ENCODE results near the gene MUL1. TPM values are rescaled to one million over a fixed set of nuclear protein-coding genes. Genes with fewer than 3 reads are reported as not detected.
"Not testable (repeated sequence)": the region's sequence is repeated elsewhere in the genome, so short reads cannot be mapped to it uniquely, and the experiment has no call there.

MUL1 gene
- total and polyA plus RNA-seq, 2 of the 4 experiments (the other 2 are of a cell fraction): 20.7 to 21.1 TPM

- H3K27ac ChIP-seq (ENCODE audit: insufficient read depth, low read length): peak overlapping the region; percentile 10; the same call in 1 of the 2 replicates
- peak overlapping the region in 1 of 2 experiments; percentile 88; a peak in 2 of 4 replicates for H4K8ac ChIP-seq (ENCODE audit: low read depth in 2 of 2, low read length in 2 of 2)
- H3K9me1 ChIP-seq (ENCODE audit: insufficient read depth, low read length): peaks cover 17% of the 10 kb centered on the region
- H3K9me3 ChIP-seq (ENCODE audit: control insufficient read depth, insufficient read depth, low read length); dilution Hi-C loops (cut with HindIII; ENCODE audit: low sequenced_read_pairs, unreplicated experiment); H3K27me3 ChIP-seq (ENCODE audit: control insufficient read depth, insufficient read depth, low read length); POLR2A ChIA-PET (ENCODE audit: unreplicated experiment); H3K4me2 ChIP-seq (ENCODE audit: low read depth, low read length); H3K4me3 ChIP-seq (ENCODE audit: insufficient read depth, low read depth, low read length); DNase-seq; H3K79me1 ChIP-seq (ENCODE audit: low read depth in 1 of 2, low read length in 2 of 2); BruUV-seq (replicated peaks); H4K5ac ChIP-seq (ENCODE audit: low read depth, low read length); H4K20me1 ChIP-seq (ENCODE audit: insufficient read depth, low read length); intact Hi-C loops (cut with micrococcal nuclease); ATAC-seq (ENCODE audit: low read depth); H3K18ac ChIP-seq (ENCODE audit: low read depth, low read length); H2AK9ac ChIP-seq (replicated peaks; ENCODE audit: low read depth, low read length, poor library complexity); H3K9ac ChIP-seq (ENCODE audit: low read depth, low read length); CTCF ChIA-PET: not testable (repeated sequence)
- 100% methylated on average over 1 of the region's 12 CpGs; no CpG with 5 or more reads in 1 of the 2 experiments for WGBS, 2 experiments (ENCODE audit: extremely low coverage in 2 of 2, insufficient read length in 1 of 2)
- H3K4me1 ChIP-seq (ENCODE audit: control insufficient read depth, insufficient read depth, low read length): peaks cover 19% of the 10 kb centered on the region
- H2BK20ac ChIP-seq (ENCODE audit: low read depth, low read length): peak overlapping the region; percentile 92
- H3K4ac ChIP-seq (ENCODE audit: low read depth, low read length): peak overlapping the region; percentile 92
- H3K36me3 ChIP-seq (ENCODE audit: control insufficient read depth, insufficient read depth, low read length): peaks cover 32% of the 10 kb centered on the region
- in situ Hi-C loops (cut with MboI; ENCODE audit: low sequenced_read_pairs): loop anchor here (10.0 kb wide), 1 partner anchor 582 kb away; no protein-coding TSS in a partner anchor
- H3K23ac ChIP-seq (ENCODE audit: low read depth, low read length): peak overlapping the region; percentile 50; the same call in 1 of the 2 replicates
- H4K91ac ChIP-seq (ENCODE audit: insufficient read depth, low read depth, low read length): peak overlapping the region; percentile 54
- H3K56ac ChIP-seq (ENCODE audit: extremely low read depth, insufficient read depth, low read length): 0 out of 2 replicates have a peak overlapping the region, but pooled peaks have one; percentile 10
- H2AFZ ChIP-seq (replicated peaks; ENCODE audit: low read length, poor library complexity): peak overlapping the region; percentile 52
- peak overlapping the region; percentile 81 for H2BK5ac ChIP-seq (ENCODE audit: low read depth, low read length, poor library complexity, severe bottlenecking)
- peak overlapping the region; percentile 19 for H3K14ac ChIP-seq (replicated peaks; ENCODE audit: low read depth, low read length)
- H2AK5ac ChIP-seq (ENCODE audit: low read depth, low read length): peak overlapping the region; percentile 90
- peak overlapping the region; percentile 67 for H2BK15ac ChIP-seq (ENCODE audit: low read depth, low read length)
- H2BK120ac ChIP-seq (ENCODE audit: low read depth, low read length): peak overlapping the region; percentile 85
Measured at GRCh38 chr1:20496725-20497383, 11.1 kb downstream of the MUL1 start.

All from IMR-90 (cell line).